ENCODE data around the gene NAA20. TPM values are rescaled to one million over a fixed set of nuclear protein-coding genes. Genes with fewer than 3 reads are reported as not detected.
A peak's percentile ranks its signal among the peaks of the same experiment; 100 is the strongest.

Gene NAA20
- total RNA-seq, 1 experiment from 2014 or later: 113 TPM

GRCh38 chr20:20052074-20052970 lies 35.2 kb downstream of the NAA20 start, which contains the start of the genes CFAP61 and CRNKL1:
TSS of gene CFAP61 (plus strand) at chr20:20052532. CDS start at chr20:20056654, 4,122 bp downstream.
TSS of gene CRNKL1 (minus strand) at chr20:20052466. CDS start at chr20:20052342, 124 bp downstream.
- H4K20me1 ChIP-seq (ENCODE audit: low read length): no peaks in the 10 kb centered on the region
- intact Hi-C loops (cut with micrococcal nuclease): loop anchor here (2.0 kb wide), 1 partner anchor 36 kb away; the partner anchor contains the start of gene NAA20
- H3K27ac ChIP-seq (ENCODE audit: low read length): peak within 1 kb of the TSS; percentile 54
- H3K9me3 ChIP-seq (ENCODE audit: low read length): no peaks in the 10 kb centered on the region
- H3K9ac ChIP-seq (ENCODE audit: low read length): peak within 1 kb of the TSS; percentile 81
- peaks cover 26% of the 10 kb centered on the region for H3K36me3 ChIP-seq (ENCODE audit: low read depth, low read length)
- POLR2A ChIA-PET (ENCODE audit: unreplicated experiment): interaction anchor here (0.6 to 0.9 kb wide), 4 partner anchors 17 to 1251 kb away, joined by 3 to 4 read pairs (median 4); partner anchors contain the start of genes NAA20 and XRN2
- DNase-seq (peak; percentile 99), ATAC-seq (peak; percentile 94)
- H3K9me2 ChIP-seq (replicated peaks; ENCODE audit: low read length): no peaks in the 10 kb centered on the region
- peaks cover 10% of the 10 kb centered on the region for H3K4me1 ChIP-seq (ENCODE audit: insufficient read depth, low read length)
- peak within 1 kb of the TSS; percentile 86 for H3K4me2 ChIP-seq (ENCODE audit: low read length)
- no peak for TF ChIP-seq EZH2phosphoT487 (IDR thresholded peaks at IDR 0.05; ENCODE audit: borderline replicate concordance, low read length)
- TF ChIP-seq EZH2 (IDR thresholded peaks at IDR 0.05; ENCODE audit: low read length, unreplicated experiment): no peak
- no peak for TF ChIP-seq CTCF (conservative IDR thresholded peaks at IDR 0.05; ENCODE audit: low read depth, low read length)
- H3F3A ChIP-seq (ENCODE audit: low read length, unreplicated experiment): no peaks in the 10 kb centered on the region
- CTCF ChIA-PET: interaction anchor here (0.5 to 0.9 kb wide), 6 partner anchors 50 to 660 kb away, joined by 3 to 8 read pairs (median 3); partner anchors contain the start of gene RALGAPA2
- H3K27me3 ChIP-seq (ENCODE audit: low read length): peaks cover 9% of the 10 kb centered on the region; the same call in 1 of the 2 replicates
- peaks cover 22% of the 10 kb centered on the region for H3K79me2 ChIP-seq (ENCODE audit: low read length)
- peak within 1 kb of the TSS; percentile 84 for H2AFZ ChIP-seq (ENCODE audit: low read length)
- peak within 1 kb of the TSS; percentile 91 for H3K4me3 ChIP-seq (ENCODE audit: low read length)
- BruUV-seq (replicated peaks): no TSS peak

- Histone ChIP-seq H3K9me3 (ENCODE audit: low read length) (no peaks in the 10 kb centered on the region), H3K4me2 (ENCODE audit: low read length) (no peak overlapping the region), H3K9ac (ENCODE audit: low read length) (no peak overlapping the region), H2AFZ (ENCODE audit: low read length) (no peak overlapping the region), H3K79me2 (ENCODE audit: low read length) (no peaks in the 10 kb centered on the region), H3K27ac (ENCODE audit: low read length) (no peak overlapping the region), H3F3A (ENCODE audit: low read length, unreplicated experiment) (no peaks in the 10 kb centered on the region), H4K20me1 (ENCODE audit: low read length) (no peaks in the 10 kb centered on the region), H3K36me3 (ENCODE audit: low read depth, low read length) (no peaks in the 10 kb centered on the region), H3K4me1 (ENCODE audit: insufficient read depth, low read length) (no peaks in the 10 kb centered on the region), H3K9me2 (replicated peaks; ENCODE audit: low read length) (no peaks in the 10 kb centered on the region), H3K4me3 (ENCODE audit: low read length) (no peak overlapping the region), H3K27me3 (ENCODE audit: low read length) (peaks cover 42% of the 10 kb centered on the region)
- ChIA-PET CTCF (interaction anchor here (0.6 kb wide), 1 partner anchor 513 kb away, joined by 3 read pairs; no protein-coding TSS in a partner anchor), POLR2A (ENCODE audit: unreplicated experiment) (no interaction called here)
- DNase-seq (no peak), ATAC-seq (no peak)
- TF ChIP-seq EZH2 (IDR thresholded peaks at IDR 0.05; ENCODE audit: low read length, unreplicated experiment) (no peak), EZH2phosphoT487 (IDR thresholded peaks at IDR 0.05; ENCODE audit: borderline replicate concordance, low read length) (no peak), CTCF (conservative IDR thresholded peaks at IDR 0.05; ENCODE audit: low read depth, low read length) (no peak)
- intact Hi-C loops (cut with micrococcal nuclease): no loop called here
- BruUV-seq (replicated peaks): no TSS peak
These were observed 43.3 kb downstream of the NAA20 start for GRCh38 chr20:20060234-20060998.

All from PC-3 (cell line).